ENCODE data around the gene GCH1.

GRCh38 chr14:54856152-54856551, 46.5 kb downstream of the GCH1 start:
- no peak for TF ChIP-seq CTCF (IDR thresholded peaks at IDR 0.05)
- TF ChIP-seq POLR2A (IDR thresholded peaks at IDR 0.05) = no peak
- TF ChIP-seq POLR2AphosphoS5 (IDR thresholded peaks at IDR 0.05) = no peak
- no peak for TF ChIP-seq EP300 (IDR thresholded peaks at IDR 0.05)

Measured in suprapubic skin (tissue), 4 donors.